Vagina (tissue), 2 donors: ENCODE results near the gene VAMP1.

Source experiments
- POLR2A ChIP-seq, 2 donors: fragments of 450-650 bp; IDR thresholded peaks; one replicate each; pipeline ENCODE4 v1.6.1; 2017; ENCODE audit warnings: antibody characterized with exemption in 2 of 2, mild to moderate bottlenecking in 2 of 2, moderate library complexity in 2 of 2
- POLR2AphosphoS5 ChIP-seq, 2 donors: sonication (generic); formaldehyde crosslinking; IDR thresholded peaks; one replicate each; pipeline ENCODE4 v1.9.0; 2017; ENCODE audit warnings: antibody characterized with exemption in 2 of 2, mild to moderate bottlenecking in 2 of 2, low read depth in 1 of 2; ENCODE audit not compliant: insufficient read depth in 1 of 2
- TF ChIP-seq, protein P1 (sequence below), 3 experiments: fragments of 450-650 bp in 2 of 3; fragments of 200-600 bp in 1 of 3; sonication (generic) in 1 of 3; IDR thresholded peaks; one replicate each; pipeline ENCODE4 v1.5.1; 2017 to 2019; ENCODE audit warnings: antibody characterized with exemption in 3 of 3, mild to moderate bottlenecking in 2 of 3, moderate library complexity in 2 of 3

DNA sequence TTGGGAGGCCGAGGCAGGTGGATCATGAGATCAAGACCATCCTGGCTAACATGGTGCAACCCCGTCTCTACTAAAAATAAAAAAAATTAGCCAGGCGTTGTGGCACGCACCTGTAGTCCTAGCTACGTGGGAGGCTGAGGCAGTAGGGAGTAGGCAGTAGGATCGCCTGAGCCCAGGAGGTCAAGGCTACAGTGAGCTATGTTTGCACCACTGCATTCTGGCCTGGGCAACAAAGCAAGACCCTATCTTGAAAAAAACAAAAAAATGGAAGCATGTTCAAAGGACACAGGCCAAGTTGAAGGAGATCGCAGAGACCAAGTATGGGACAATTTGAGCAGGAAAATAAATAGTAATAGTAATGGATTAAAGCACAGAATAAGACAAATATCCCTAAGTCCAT is 37.6 kb upstream of the VAMP1 start:
- no peak for TF ChIP-seq POLR2A (IDR thresholded peaks at IDR 0.05)
- TF ChIP-seq, protein P1, sequence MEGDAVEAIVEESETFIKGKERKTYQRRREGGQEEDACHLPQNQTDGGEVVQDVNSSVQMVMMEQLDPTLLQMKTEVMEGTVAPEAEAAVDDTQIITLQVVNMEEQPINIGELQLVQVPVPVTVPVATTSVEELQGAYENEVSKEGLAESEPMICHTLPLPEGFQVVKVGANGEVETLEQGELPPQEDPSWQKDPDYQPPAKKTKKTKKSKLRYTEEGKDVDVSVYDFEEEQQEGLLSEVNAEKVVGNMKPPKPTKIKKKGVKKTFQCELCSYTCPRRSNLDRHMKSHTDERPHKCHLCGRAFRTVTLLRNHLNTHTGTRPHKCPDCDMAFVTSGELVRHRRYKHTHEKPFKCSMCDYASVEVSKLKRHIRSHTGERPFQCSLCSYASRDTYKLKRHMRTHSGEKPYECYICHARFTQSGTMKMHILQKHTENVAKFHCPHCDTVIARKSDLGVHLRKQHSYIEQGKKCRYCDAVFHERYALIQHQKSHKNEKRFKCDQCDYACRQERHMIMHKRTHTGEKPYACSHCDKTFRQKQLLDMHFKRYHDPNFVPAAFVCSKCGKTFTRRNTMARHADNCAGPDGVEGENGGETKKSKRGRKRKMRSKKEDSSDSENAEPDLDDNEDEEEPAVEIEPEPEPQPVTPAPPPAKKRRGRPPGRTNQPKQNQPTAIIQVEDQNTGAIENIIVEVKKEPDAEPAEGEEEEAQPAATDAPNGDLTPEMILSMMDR (IDR thresholded peaks at IDR 0.05), result no peak
- no peak for TF ChIP-seq POLR2AphosphoS5 (IDR thresholded peaks at IDR 0.05; ENCODE audit: insufficient read depth in 1 of 2, low read depth in 1 of 2)
